Suprapubic skin (tissue), 4 donors: Measurements from ENCODE around the gene NCK1. TPM values are rescaled to one million over a fixed set of nuclear protein-coding genes. Genes with fewer than 3 reads are reported as not detected.

ENCODE experiments used
- DNase-seq, 2 donors: peaks; one replicate each; pipeline ENCODE4 v3.0.0-alpha.2; 2019; ENCODE audit warnings: low spot score in 2 of 2
- H3K27ac ChIP-seq: fragments of 200-600 bp; sonication (generic); one replicate; pipeline ENCODE4 v1.5.1; 2019
- H3K27me3 ChIP-seq: fragments of 200-600 bp; sonication (generic); one replicate; pipeline ENCODE4 v1.5.1; 2019
- H3K36me3 ChIP-seq: fragments of 200-600 bp; sonication (generic); one replicate; pipeline ENCODE4 v1.5.1; 2019
- H3K4me1 ChIP-seq: fragments of 200-600 bp; sonication (generic); one replicate; pipeline ENCODE4 v1.5.1; 2019
- H3K4me3 ChIP-seq: fragments of 200-600 bp; sonication (generic); one replicate; pipeline ENCODE4 v1.5.1; 2019; ENCODE audit warnings: mild to moderate bottlenecking
- H3K9me3 ChIP-seq: fragments of 200-600 bp; sonication (generic); one replicate; pipeline ENCODE4 v1.5.1; 2019
- EP300 ChIP-seq: sonication (generic); formaldehyde crosslinking; IDR thresholded peaks from one replicate; pipeline ENCODE4 v1.6.1; 2017; ENCODE audit warnings: antibody characterized with exemption
- POLR2A ChIP-seq, 2 donors: fragments of 450-650 bp; IDR thresholded peaks; one replicate each; pipeline ENCODE4 v1.6.1; 2017; ENCODE audit warnings: antibody characterized with exemption in 2 of 2, mild to moderate bottlenecking in 2 of 2, moderate library complexity in 2 of 2
- POLR2AphosphoS5 ChIP-seq, 3 donors: sonication (generic); formaldehyde crosslinking; IDR thresholded peaks; one replicate each; pipeline ENCODE4 v1.6.1; 2017; ENCODE audit warnings: antibody characterized with exemption in 3 of 3
- WGBS: methylation state at CpG from one replicate; pipeline ENCODE4 v1.1.5; 2018; 5-methylcytosine and 5-hydroxymethylcytosine counted together
- total RNA-seq, 4 donors: library from RNA; depleted of rRNA; stranded (reverse); fragments of >200 nt; gene quantifications; one replicate each; pipeline ENCODE4 v1.1.0, GENCODE V29; 2016
- TF ChIP-seq, protein P1 (sequence below), 2 donors: fragments of 200-600 bp in 1 of 2; fragments of 450-650 bp in 1 of 2; sonication (generic) in 1 of 2; IDR thresholded peaks; one replicate each; pipeline ENCODE4 v1.5.1; 2016 to 2019; ENCODE audit warnings: antibody characterized with exemption in 2 of 2, mild to moderate bottlenecking in 1 of 2, moderate library complexity in 1 of 2

NCK1 gene
- total RNA-seq, 4 donors from 2014 or later, result 38.5 to 46.3 (median 43.7) TPM

DNA sequence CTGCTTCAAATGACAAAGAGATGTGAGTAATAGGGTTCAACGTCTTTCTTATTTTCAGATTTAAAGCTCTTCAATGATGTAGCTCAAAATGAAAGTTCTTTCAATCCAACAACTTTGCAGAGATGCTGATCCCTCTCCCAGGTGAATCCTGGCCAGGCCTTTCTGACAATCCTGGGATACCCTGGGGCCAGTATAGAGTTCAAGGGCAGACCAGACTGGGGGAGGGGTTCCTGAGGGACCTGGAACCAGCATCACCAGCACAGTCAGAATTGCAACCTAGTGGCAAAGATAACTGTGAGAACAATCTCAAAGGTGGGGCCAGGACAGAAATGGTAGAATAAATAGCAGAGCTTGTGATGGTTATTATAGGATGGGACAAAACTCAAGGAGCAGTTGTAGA is 19.7 kb upstream of the NCK1 start:
- DNase-seq, result no peak
- 92% methylated on average over 1 of the region's 1 CpG for WGBS

DNA sequence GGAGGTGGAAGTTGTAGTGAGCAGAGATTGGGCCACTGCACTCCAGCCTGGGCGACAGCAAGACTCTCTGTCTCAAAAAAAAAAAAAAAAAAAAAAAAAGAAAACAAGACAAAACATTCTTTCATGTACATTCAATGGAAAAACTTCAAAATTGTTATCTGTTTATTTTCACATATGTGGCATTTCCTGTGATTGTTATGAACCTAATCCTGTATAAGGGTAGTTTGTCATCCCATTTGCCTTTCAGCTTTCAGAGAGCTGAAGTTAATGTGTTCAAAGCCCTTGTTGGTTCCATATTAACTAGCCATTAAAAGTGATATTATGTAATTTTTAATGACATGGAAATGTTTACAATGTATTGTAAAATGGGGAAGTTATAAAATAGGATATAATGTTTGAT is 17.3 kb upstream of the NCK1 start:
- Histone ChIP-seq H3K9me3 (no peaks in the 10 kb centered on the region), H3K27me3 (no peaks in the 10 kb centered on the region), H3K27ac (no peak overlapping the region), H3K4me1 (peaks cover 3% of the 10 kb centered on the region), H3K4me3 (no peak overlapping the region), H3K36me3 (peaks cover 5% of the 10 kb centered on the region)
- WGBS, result 95% methylated on average over 1 of the region's 1 CpG
- DNase-seq, result no peak
- TF ChIP-seq, protein P1, sequence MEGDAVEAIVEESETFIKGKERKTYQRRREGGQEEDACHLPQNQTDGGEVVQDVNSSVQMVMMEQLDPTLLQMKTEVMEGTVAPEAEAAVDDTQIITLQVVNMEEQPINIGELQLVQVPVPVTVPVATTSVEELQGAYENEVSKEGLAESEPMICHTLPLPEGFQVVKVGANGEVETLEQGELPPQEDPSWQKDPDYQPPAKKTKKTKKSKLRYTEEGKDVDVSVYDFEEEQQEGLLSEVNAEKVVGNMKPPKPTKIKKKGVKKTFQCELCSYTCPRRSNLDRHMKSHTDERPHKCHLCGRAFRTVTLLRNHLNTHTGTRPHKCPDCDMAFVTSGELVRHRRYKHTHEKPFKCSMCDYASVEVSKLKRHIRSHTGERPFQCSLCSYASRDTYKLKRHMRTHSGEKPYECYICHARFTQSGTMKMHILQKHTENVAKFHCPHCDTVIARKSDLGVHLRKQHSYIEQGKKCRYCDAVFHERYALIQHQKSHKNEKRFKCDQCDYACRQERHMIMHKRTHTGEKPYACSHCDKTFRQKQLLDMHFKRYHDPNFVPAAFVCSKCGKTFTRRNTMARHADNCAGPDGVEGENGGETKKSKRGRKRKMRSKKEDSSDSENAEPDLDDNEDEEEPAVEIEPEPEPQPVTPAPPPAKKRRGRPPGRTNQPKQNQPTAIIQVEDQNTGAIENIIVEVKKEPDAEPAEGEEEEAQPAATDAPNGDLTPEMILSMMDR (IDR thresholded peaks at IDR 0.05), result no peak
- TF ChIP-seq POLR2AphosphoS5 (IDR thresholded peaks at IDR 0.05), result no peak
- TF ChIP-seq EP300, result no peak
- no peak for TF ChIP-seq POLR2A (IDR thresholded peaks at IDR 0.05)

More for the DNA sequence above, 19.7 kb upstream of the NCK1 start:
- H3K4me3 ChIP-seq, result no peak overlapping the region
- no peak overlapping the region for H3K27ac ChIP-seq
- TF ChIP-seq EP300 (no peak), POLR2A (IDR thresholded peaks at IDR 0.05) (no peak), POLR2AphosphoS5 (IDR thresholded peaks at IDR 0.05) (no peak)
- TF ChIP-seq, protein P1 (IDR thresholded peaks at IDR 0.05), result no peak
- peaks cover 12% of the 10 kb centered on the region for H3K4me1 ChIP-seq
- H3K36me3 ChIP-seq, result peaks cover 5% of the 10 kb centered on the region
- H3K9me3 ChIP-seq, result no peaks in the 10 kb centered on the region
- H3K27me3 ChIP-seq, result no peaks in the 10 kb centered on the region

- 52% methylated on average over 4 of the region's 4 CpGs for WGBS
- no peak overlapping the region for H3K4me3 ChIP-seq
- peaks cover 9% of the 10 kb centered on the region for H3K4me1 ChIP-seq
- TF ChIP-seq POLR2A (IDR thresholded peaks at IDR 0.05) (no peak), EP300 (no peak), POLR2AphosphoS5 (IDR thresholded peaks at IDR 0.05) (no peak)
- TF ChIP-seq, protein P1 (IDR thresholded peaks at IDR 0.05), result no peak
- H3K27me3 ChIP-seq, result no peaks in the 10 kb centered on the region
- H3K36me3 ChIP-seq, result peaks cover 9% of the 10 kb centered on the region
- DNase-seq, result no peak
- no peaks in the 10 kb centered on the region for H3K9me3 ChIP-seq
- H3K27ac ChIP-seq, result no peak overlapping the region
Observed at GRCh38 chr3:136852180-136852579, 9.8 kb upstream of the NCK1 start.

DNA sequence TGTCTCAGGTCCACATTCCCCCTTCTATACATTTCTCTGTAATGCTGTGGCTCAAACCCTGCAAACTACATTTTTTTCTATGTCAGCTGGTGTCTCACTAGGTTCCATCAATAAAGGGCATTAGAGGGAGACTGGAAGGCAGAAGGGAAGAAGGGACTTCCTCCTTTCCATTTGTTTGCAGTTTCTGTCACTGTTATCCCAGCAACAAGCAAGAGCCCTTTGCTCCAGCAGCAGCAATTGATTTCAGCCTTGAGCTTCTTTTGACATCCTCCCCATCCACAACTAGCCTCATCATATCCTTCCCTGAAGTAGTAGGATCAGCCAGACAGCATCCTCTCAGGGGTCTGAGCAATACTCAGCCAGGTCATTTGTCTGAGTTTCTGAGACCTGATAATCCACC is 5.3 kb upstream of the NCK1 start:
- H3K9me3 ChIP-seq, result no peaks in the 10 kb centered on the region

DNA sequence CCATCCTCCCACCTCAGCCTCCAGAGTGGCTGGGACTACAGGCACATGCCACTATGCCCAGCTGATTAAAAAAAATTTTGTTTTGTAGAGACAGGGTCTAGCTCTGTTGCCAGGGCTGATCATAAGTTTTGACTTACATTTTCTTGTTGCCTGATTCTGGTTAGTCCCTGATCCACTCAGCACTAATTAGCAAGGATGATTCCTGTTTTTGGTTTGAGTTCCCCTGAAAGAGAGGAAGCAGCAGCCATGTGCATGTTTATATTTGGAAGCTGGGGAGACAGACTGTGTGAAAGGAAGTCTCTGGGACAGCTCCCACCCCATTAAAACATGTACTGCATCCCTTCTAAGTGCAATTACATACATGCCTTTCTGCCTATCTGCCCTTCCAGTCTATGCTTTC is 3.6 kb upstream of the NCK1 start:
- H3K27ac ChIP-seq, result no peak overlapping the region
- peaks cover 9% of the 10 kb centered on the region for H3K36me3 ChIP-seq
- H3K4me3 ChIP-seq, result no peak overlapping the region
- peaks cover 18% of the 10 kb centered on the region for H3K4me1 ChIP-seq
- H3K9me3 ChIP-seq, result no peaks in the 10 kb centered on the region
- DNase-seq, result no peak
- TF ChIP-seq POLR2A (IDR thresholded peaks at IDR 0.05) (no peak), POLR2AphosphoS5 (IDR thresholded peaks at IDR 0.05) (no peak), EP300 (no peak)
- TF ChIP-seq, protein P1 (IDR thresholded peaks at IDR 0.05), result no peak
- no peaks in the 10 kb centered on the region for H3K27me3 ChIP-seq

More for the DNA sequence above, 5.3 kb upstream of the NCK1 start:
- Histone ChIP-seq H3K27ac (no peak overlapping the region), H3K36me3 (peaks cover 9% of the 10 kb centered on the region), H3K27me3 (no peaks in the 10 kb centered on the region), H3K4me1 (peaks cover 18% of the 10 kb centered on the region), H3K4me3 (no peak overlapping the region)
- TF ChIP-seq POLR2A (IDR thresholded peaks at IDR 0.05), result no peak
- TF ChIP-seq, protein P1 (IDR thresholded peaks at IDR 0.05), result no peak
- TF ChIP-seq POLR2AphosphoS5 (IDR thresholded peaks at IDR 0.05), result no peak
- no peak for TF ChIP-seq EP300
- no peak for DNase-seq
